ENCODE results near the gene HYAL1. TPM values are rescaled to one million over a fixed set of nuclear protein-coding genes. Genes with fewer than 3 reads are reported as not detected.
"Not testable (repeated sequence)": the region's sequence is repeated elsewhere in the genome, so short reads cannot be mapped to it uniquely, and the experiment has no call there.

Gene HYAL1
- total RNA-seq, 1 donor from 2014 or later: 0.47 TPM

DNA sequence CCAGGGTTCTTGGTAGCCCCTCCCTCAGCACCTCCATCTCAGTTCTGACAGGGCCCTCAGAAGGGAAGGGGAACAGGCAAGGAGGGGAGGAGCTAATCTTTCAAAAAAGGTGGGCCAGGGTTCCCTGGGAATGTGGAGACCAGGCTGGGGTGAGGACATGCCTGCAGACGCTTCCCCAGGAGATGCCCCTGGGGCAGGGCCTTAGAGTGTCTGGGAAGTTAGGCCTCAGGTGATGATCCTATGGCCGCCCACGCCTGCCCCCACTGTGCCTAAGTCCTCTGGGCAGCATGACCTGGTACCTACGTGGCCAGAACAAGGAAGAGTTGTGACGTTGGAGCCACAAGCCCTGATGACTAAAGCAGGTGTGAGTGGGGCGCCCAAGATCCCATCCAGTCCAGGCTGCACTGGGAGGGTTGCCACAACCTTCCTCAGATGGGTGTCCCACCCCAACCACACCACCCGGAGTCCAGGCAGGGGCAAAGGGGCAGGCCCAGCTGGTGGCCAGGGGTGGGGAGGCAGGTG lies 38.3 kb downstream of the HYAL1 start:
- CTCF ChIA-PET: no interaction called here
- no peak overlapping the region for H3K27ac Mint-ChIP-seq
- DNase-seq (no peak), ATAC-seq (ENCODE audit: low read depth) (no peak)
- POLR2A ChIA-PET: no interaction called here
- no peaks in the 10 kb centered on the region for H3K9me3 Mint-ChIP-seq
- TF ChIP-seq CTCF (IDR thresholded peaks at IDR 0.05): no peak
- H3K36me3 Mint-ChIP-seq (ENCODE audit: low read depth): no peaks in the 10 kb centered on the region
- intact Hi-C loops (cut with micrococcal nuclease): no loop called here
- H3K4me1 Mint-ChIP-seq: no peaks in the 10 kb centered on the region
- peaks cover 16% of the 10 kb centered on the region for H3K27me3 Mint-ChIP-seq
- no peak overlapping the region for H3K4me3 Mint-ChIP-seq

GRCh38 chr3:50264383-50264963 lies 38.9 kb downstream of the HYAL1 start:
- Mint-ChIP-seq H3K27me3 (peaks cover 16% of the 10 kb centered on the region), H3K36me3 (ENCODE audit: low read depth) (no peaks in the 10 kb centered on the region), H3K27ac (no peak overlapping the region), H3K4me3 (no peak overlapping the region), H3K9me3 (no peaks in the 10 kb centered on the region), H3K4me1 (peaks cover 4% of the 10 kb centered on the region)
- no peak for TF ChIP-seq CTCF (IDR thresholded peaks at IDR 0.05)
- DNase-seq (no peak), ATAC-seq (ENCODE audit: low read depth) (no peak)
- CTCF ChIA-PET: interaction anchor here (0.9 to 1.6 kb wide), 2 partner anchors 38 to 70 kb away, joined by 3 to 6 read pairs; no protein-coding TSS in a partner anchor
- POLR2A ChIA-PET: no interaction called here
- intact Hi-C loops (cut with micrococcal nuclease): no loop called here

DNA sequence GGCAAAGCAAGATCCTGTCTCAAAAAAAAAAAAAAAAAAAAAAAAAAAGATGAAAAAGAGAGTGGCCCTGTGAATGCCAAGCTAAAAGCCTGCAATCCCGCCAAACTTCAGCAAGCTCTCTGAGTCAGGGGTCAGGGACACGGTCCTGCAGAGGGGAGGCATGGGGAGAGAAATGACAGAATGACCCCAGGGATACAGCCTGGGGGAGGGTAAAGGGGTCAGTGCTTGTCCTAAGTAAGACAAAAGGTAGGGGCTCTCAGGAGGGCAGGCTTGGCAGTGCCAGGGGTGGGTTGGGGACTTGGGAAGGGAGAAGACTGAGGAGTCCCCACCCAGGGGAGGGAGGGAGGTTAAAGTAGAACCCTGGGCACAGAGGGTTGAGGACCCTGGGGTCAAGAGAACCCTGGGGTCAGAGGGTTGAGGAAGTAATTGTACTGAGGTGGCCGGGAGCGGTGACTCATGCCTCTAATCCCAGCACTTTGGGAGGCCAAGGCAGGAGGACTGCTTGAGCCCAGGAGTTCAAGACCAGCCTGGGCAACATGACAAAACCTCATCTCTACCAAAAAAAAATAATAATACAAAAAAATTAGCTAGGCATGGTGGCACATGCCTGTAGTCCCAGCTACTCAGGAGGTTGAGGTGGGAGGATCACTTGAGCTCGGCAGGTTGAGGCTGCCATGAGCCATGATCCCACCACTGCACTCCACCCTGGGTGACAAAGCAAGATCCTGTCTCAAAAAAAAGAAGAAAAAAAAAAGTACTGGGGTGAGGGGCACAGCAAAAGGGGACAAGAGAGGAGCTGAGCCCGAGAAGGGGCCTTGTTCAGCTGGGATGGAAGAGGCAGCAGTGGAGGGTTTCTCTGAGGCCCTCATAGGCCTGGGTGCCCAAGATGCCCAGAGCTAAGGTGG lies 39.6 kb downstream of the HYAL1 start:
- no peaks in the 10 kb centered on the region for H3K9me3 Mint-ChIP-seq
- peaks cover 3% of the 10 kb centered on the region for H3K36me3 Mint-ChIP-seq (ENCODE audit: low read depth)
- H3K4me3 Mint-ChIP-seq: no peak overlapping the region
- no peak overlapping the region for H3K27ac Mint-ChIP-seq
- peaks cover 4% of the 10 kb centered on the region for H3K4me1 Mint-ChIP-seq
- intact Hi-C loops (cut with micrococcal nuclease): no loop called here
- no peak for TF ChIP-seq CTCF (IDR thresholded peaks at IDR 0.05)
- ChIA-PET CTCF (interaction anchor here (0.9 to 1.6 kb wide), 2 partner anchors 37 to 69 kb away, joined by 3 to 6 read pairs; no protein-coding TSS in a partner anchor), POLR2A (interaction anchor here (0.5 to 0.7 kb wide), 3 partner anchors 16 to 189 kb away, joined by 3 to 11 read pairs (median 3); no protein-coding TSS in a partner anchor)
- ATAC-seq (ENCODE audit: low read depth) (no peak), DNase-seq (no peak)
- peaks cover 16% of the 10 kb centered on the region for H3K27me3 Mint-ChIP-seq

DNA sequence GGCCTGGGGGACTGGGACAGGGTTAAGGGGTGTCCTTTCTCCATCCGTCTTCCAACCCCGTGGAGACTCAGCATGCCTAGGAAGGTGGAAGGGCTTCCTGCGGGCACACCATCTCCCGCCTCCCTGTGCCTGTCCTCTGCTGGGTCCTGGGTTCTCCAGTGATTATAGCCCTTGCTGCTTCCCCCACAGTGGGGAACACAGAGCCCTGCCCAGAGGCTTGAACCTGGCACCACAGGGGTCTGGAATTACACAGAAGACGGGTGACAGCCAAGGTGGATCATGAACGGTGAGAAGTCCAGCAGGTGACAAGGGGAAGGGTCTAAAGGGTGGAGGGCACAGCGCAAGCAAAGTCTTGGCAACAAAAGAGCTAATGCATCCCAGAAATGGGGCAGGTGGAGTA lies 40.6 kb downstream of the HYAL1 start:
- CTCF ChIA-PET: interaction anchor here (1.6 kb wide), 1 partner anchor 68 kb away, joined by 6 read pairs; no protein-coding TSS in a partner anchor
- no peak for ATAC-seq (ENCODE audit: low read depth)
- no peaks in the 10 kb centered on the region for H3K9me3 Mint-ChIP-seq
- POLR2A ChIA-PET: interaction anchor here (0.5 to 0.7 kb wide), 3 partner anchors 15 to 188 kb away, joined by 3 to 11 read pairs (median 3); no protein-coding TSS in a partner anchor
- intact Hi-C loops (cut with micrococcal nuclease): no loop called here
- TF ChIP-seq CTCF (IDR thresholded peaks at IDR 0.05): no peak
- no peak overlapping the region for H3K4me3 Mint-ChIP-seq
- no peak for DNase-seq
- peaks cover 10% of the 10 kb centered on the region for H3K27me3 Mint-ChIP-seq
- H3K4me1 Mint-ChIP-seq: peaks cover 4% of the 10 kb centered on the region
- H3K36me3 Mint-ChIP-seq (ENCODE audit: low read depth): peaks cover 13% of the 10 kb centered on the region
- H3K27ac Mint-ChIP-seq: no peak overlapping the region

GRCh38 chr3:50262200-50262599 lies 41.2 kb downstream of the HYAL1 start:
- H3K4me3 Mint-ChIP-seq; CTCF ChIA-PET; POLR2A ChIA-PET; H3K27me3 Mint-ChIP-seq; DNase-seq; H3K9me3 Mint-ChIP-seq; H3K27ac Mint-ChIP-seq; H3K4me1 Mint-ChIP-seq; ATAC-seq (ENCODE audit: low read depth); intact Hi-C loops (cut with micrococcal nuclease): not testable (repeated sequence)
- H3K36me3 Mint-ChIP-seq (ENCODE audit: low read depth): peaks cover 18% of the 10 kb centered on the region
